Osteoblast (primary cell): ENCODE data around the gene CLCN3. TPM values are rescaled to one million over a fixed set of nuclear protein-coding genes. Genes with fewer than 3 reads are reported as not detected.

ENCODE experiments used
- DNase-seq: peaks from one replicate; pipeline ENCODE4 v3.0.0; 2011; ENCODE audit warnings: low spot score, mixed read lengths; ENCODE audit not compliant: insufficient read length; ENCODE audit errors: missing footprints
- H2AFZ ChIP-seq: 2 replicates; pipeline ENCODE4 v1.6.0; 2011; ENCODE audit warnings: mild to moderate bottlenecking, low read length
- H3K27ac ChIP-seq: 2 replicates; pipeline ENCODE4 v1.5.1; 2011; ENCODE audit warnings: mild to moderate bottlenecking, low read depth, low read length, moderate library complexity
- H3K27me3 ChIP-seq: 2 replicates; pipeline ENCODE4 v1.6.0; 2012; ENCODE audit warnings: mild to moderate bottlenecking, control low read depth, inconsistent platforms, low read length, moderate library complexity; ENCODE audit not compliant: insufficient read depth
- H3K36me3 ChIP-seq: 2 replicates; pipeline ENCODE4 v1.5.1; 2011; ENCODE audit warnings: mild to moderate bottlenecking, low read length, control low read depth, moderate library complexity; ENCODE audit not compliant: insufficient read depth
- H3K4me1 ChIP-seq: 2 replicates; pipeline ENCODE4 v1.5.1; 2011; ENCODE audit warnings: mild to moderate bottlenecking, low read length, control low read depth, moderate library complexity; ENCODE audit not compliant: insufficient read depth
- H3K4me2 ChIP-seq: 2 replicates; pipeline ENCODE4 v1.6.0; 2011; ENCODE audit warnings: mild to moderate bottlenecking, low read length; ENCODE audit not compliant: insufficient read depth
- H3K4me3 ChIP-seq: fragments of 200-600 bp; sonication (generic); 3 replicates; pipeline ENCODE4 v1.5.1; 2012; ENCODE audit warnings: mild to moderate bottlenecking, low read length, inconsistent platforms; ENCODE audit not compliant: insufficient read depth
- H3K79me2 ChIP-seq: 2 replicates; pipeline ENCODE4 v1.6.0; 2012; ENCODE audit warnings: mild to moderate bottlenecking, low read length, control low read depth, inconsistent platforms; ENCODE audit not compliant: insufficient read depth
- H3K9me3 ChIP-seq: 2 replicates; pipeline ENCODE4 v1.5.1; 2011; ENCODE audit warnings: low read depth, low read length, control low read depth
- H4K20me1 ChIP-seq: 2 replicates; pipeline ENCODE4 v1.6.0; 2012; ENCODE audit warnings: mild to moderate bottlenecking, low read length, control low read depth; ENCODE audit not compliant: insufficient read depth
- CTCF ChIP-seq: IDR thresholded peaks from 2 replicates; pipeline ENCODE4 v1.5.1; 2011; ENCODE audit warnings: mild to moderate bottlenecking, low read depth, low read length, moderate library complexity; ENCODE audit errors: extremely low read depth
- total RNA-seq: library from RNA; depleted of rRNA; stranded (reverse); fragments of >200 nt; gene quantifications from 2 replicates; pipeline ENCODE4 v1.2.3, GENCODE V29; 2012

CLCN3 gene
- total RNA-seq, 1 donor = 32.2 TPM

GRCh38 chr4:169645627-169646026 is 25.2 kb downstream of the CLCN3 start:
- no peak overlapping the region for H3K4me3 ChIP-seq
- no peak overlapping the region for H3K27ac ChIP-seq
- no peaks in the 10 kb centered on the region for H3K9me3 ChIP-seq
- H3K36me3 ChIP-seq = peaks cover 10% of the 10 kb centered on the region
- TF ChIP-seq CTCF = no peak
- no peak for DNase-seq
- no peaks in the 10 kb centered on the region for H3K27me3 ChIP-seq
- H3K4me2 ChIP-seq = no peak overlapping the region
- H2AFZ ChIP-seq = no peak overlapping the region
- no peaks in the 10 kb centered on the region for H4K20me1 ChIP-seq
- peaks cover 2% of the 10 kb centered on the region for H3K79me2 ChIP-seq
- H3K4me1 ChIP-seq = peaks cover 3% of the 10 kb centered on the region

- TF ChIP-seq CTCF = no peak
- no peaks in the 10 kb centered on the region for H3K9me3 ChIP-seq
- peaks cover 28% of the 10 kb centered on the region for H3K79me2 ChIP-seq
- no peak overlapping the region for H3K27ac ChIP-seq
- no peaks in the 10 kb centered on the region for H4K20me1 ChIP-seq
- H2AFZ ChIP-seq = no peak overlapping the region
- no peak overlapping the region for H3K4me3 ChIP-seq
- peaks cover 5% of the 10 kb centered on the region for H3K36me3 ChIP-seq
- H3K4me2 ChIP-seq = no peak overlapping the region
- no peaks in the 10 kb centered on the region for H3K4me1 ChIP-seq
- no peak for DNase-seq
- no peaks in the 10 kb centered on the region for H3K27me3 ChIP-seq
Measured at GRCh38 chr4:169649545-169650226, 29.3 kb downstream of the CLCN3 start.

GRCh38 chr4:169650227-169650936 is 30.0 kb downstream of the CLCN3 start:
- H3K36me3 ChIP-seq = no peaks in the 10 kb centered on the region
- no peak overlapping the region for H2AFZ ChIP-seq
- H3K9me3 ChIP-seq = no peaks in the 10 kb centered on the region
- DNase-seq = no peak
- H4K20me1 ChIP-seq = no peaks in the 10 kb centered on the region
- H3K4me1 ChIP-seq = no peaks in the 10 kb centered on the region
- H3K4me3 ChIP-seq = no peak overlapping the region
- peaks cover 31% of the 10 kb centered on the region for H3K79me2 ChIP-seq
- no peaks in the 10 kb centered on the region for H3K27me3 ChIP-seq
- H3K4me2 ChIP-seq = no peak overlapping the region
- no peak overlapping the region for H3K27ac ChIP-seq
- TF ChIP-seq CTCF = no peak

- Histone ChIP-seq H3K27ac (no peak overlapping the region), H3K36me3 (no peaks in the 10 kb centered on the region), H3K4me2 (no peak overlapping the region), H4K20me1 (no peaks in the 10 kb centered on the region), H3K4me1 (no peaks in the 10 kb centered on the region), H3K79me2 (peaks cover 45% of the 10 kb centered on the region), H3K27me3 (no peaks in the 10 kb centered on the region), H3K4me3 (no peak overlapping the region), H3K9me3 (no peaks in the 10 kb centered on the region), H2AFZ (no peak overlapping the region)
- TF ChIP-seq CTCF = no peak
- DNase-seq = no peak
Measured at GRCh38 chr4:169652535-169652934, 32.2 kb downstream of the CLCN3 start.
